ENCODE measurements around the gene LRRC8E. TPM values are rescaled to one million over a fixed set of nuclear protein-coding genes. Genes with fewer than 3 reads are reported as not detected.

Gene LRRC8E
- polyA plus RNA-seq, 1 donor (not counting 4 experiments of a cell fraction or from before 2014, with no cell fraction given) = 13.5 TPM

DNA sequence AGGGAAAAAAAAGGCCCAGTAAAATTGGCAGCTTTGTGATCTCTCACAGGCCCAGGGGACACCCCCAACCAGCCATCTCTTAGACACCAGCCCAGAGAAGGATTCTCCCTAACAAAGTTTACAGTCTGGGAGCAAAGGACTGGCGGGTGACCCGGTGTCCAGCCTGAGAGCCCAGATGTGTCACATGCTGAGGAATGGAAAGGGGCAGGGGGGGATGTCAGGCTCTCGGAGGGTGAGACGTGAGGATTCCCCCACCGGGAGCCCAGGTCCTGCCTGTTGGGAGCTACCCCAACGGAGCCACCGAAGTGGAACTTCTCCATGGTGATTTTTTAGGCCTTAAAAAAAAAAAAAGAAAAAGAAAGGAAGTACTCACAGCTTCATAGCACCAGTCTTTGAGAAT lies 42.5 kb downstream of the LRRC8E start:
- no peaks in the 10 kb centered on the region for H3K27me3 ChIP-seq (ENCODE audit: control insufficient read depth, extremely low read depth, insufficient read depth, low read length)
- H3K27ac ChIP-seq (ENCODE audit: control insufficient read depth, insufficient read depth, low read length) = no peak overlapping the region
- no peak overlapping the region for H3K4me2 ChIP-seq (ENCODE audit: control insufficient read depth, extremely low read depth, insufficient read depth, low read depth, low read length)
- FAIRE-seq (no peak), DNase-seq (ENCODE audit: low read depth, low spot score) (no peak)
- H3K9ac ChIP-seq (ENCODE audit: control insufficient read depth, extremely low read depth, insufficient read depth, low read length) = no peak overlapping the region
- no peak for TF ChIP-seq EZH2 (IDR thresholded peaks at IDR 0.05; ENCODE audit: low read length)
- TF ChIP-seq, protein P1, sequence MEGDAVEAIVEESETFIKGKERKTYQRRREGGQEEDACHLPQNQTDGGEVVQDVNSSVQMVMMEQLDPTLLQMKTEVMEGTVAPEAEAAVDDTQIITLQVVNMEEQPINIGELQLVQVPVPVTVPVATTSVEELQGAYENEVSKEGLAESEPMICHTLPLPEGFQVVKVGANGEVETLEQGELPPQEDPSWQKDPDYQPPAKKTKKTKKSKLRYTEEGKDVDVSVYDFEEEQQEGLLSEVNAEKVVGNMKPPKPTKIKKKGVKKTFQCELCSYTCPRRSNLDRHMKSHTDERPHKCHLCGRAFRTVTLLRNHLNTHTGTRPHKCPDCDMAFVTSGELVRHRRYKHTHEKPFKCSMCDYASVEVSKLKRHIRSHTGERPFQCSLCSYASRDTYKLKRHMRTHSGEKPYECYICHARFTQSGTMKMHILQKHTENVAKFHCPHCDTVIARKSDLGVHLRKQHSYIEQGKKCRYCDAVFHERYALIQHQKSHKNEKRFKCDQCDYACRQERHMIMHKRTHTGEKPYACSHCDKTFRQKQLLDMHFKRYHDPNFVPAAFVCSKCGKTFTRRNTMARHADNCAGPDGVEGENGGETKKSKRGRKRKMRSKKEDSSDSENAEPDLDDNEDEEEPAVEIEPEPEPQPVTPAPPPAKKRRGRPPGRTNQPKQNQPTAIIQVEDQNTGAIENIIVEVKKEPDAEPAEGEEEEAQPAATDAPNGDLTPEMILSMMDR (optimal IDR thresholded peaks at IDR 0.05 in 1 of 3, IDR thresholded peaks at IDR 0.05 in 1 of 3, conservative IDR thresholded peaks at IDR 0.05 in 1 of 3; ENCODE audit: extremely low read depth in 1 of 3, insufficient read depth in 2 of 3, low read length in 3 of 3) = no peak
- H2AFZ ChIP-seq (ENCODE audit: control insufficient read depth, low read length) = no peak overlapping the region
- H4K20me1 ChIP-seq (ENCODE audit: control insufficient read depth, extremely low read depth, insufficient read depth, low read length) = no peaks in the 10 kb centered on the region
- H3K9me3 ChIP-seq (ENCODE audit: control insufficient read depth, low read depth, low read length) = no peaks in the 10 kb centered on the region
- H3K4me1 ChIP-seq (ENCODE audit: control insufficient read depth, extremely low read depth, insufficient read depth, low read length) = peaks cover 27% of the 10 kb centered on the region
- H3K79me2 ChIP-seq (ENCODE audit: control insufficient read depth, insufficient read depth, low read length) = no peaks in the 10 kb centered on the region
- no peak overlapping the region for H3K4me3 ChIP-seq (ENCODE audit: control insufficient read depth in 2 of 3, extremely low read depth in 1 of 3, insufficient read depth in 2 of 3, low read depth in 1 of 3, low read length in 3 of 3)
- H3K36me3 ChIP-seq (ENCODE audit: control insufficient read depth in 2 of 2, extremely low read depth in 1 of 2, insufficient read depth in 2 of 2, low read length in 2 of 2) = peaks cover 31 to 36% of the 10 kb centered on the region in 2 experiments
- dilution Hi-C loops (cut with MboI; ENCODE audit: extremely low pct_ligation_motif_present, low sequenced_read_pairs) = no loop called here
- peaks cover 3% of the 10 kb centered on the region for H3K9me1 ChIP-seq (ENCODE audit: control insufficient read depth, extremely low read depth, insufficient read depth, low read length)

DNA sequence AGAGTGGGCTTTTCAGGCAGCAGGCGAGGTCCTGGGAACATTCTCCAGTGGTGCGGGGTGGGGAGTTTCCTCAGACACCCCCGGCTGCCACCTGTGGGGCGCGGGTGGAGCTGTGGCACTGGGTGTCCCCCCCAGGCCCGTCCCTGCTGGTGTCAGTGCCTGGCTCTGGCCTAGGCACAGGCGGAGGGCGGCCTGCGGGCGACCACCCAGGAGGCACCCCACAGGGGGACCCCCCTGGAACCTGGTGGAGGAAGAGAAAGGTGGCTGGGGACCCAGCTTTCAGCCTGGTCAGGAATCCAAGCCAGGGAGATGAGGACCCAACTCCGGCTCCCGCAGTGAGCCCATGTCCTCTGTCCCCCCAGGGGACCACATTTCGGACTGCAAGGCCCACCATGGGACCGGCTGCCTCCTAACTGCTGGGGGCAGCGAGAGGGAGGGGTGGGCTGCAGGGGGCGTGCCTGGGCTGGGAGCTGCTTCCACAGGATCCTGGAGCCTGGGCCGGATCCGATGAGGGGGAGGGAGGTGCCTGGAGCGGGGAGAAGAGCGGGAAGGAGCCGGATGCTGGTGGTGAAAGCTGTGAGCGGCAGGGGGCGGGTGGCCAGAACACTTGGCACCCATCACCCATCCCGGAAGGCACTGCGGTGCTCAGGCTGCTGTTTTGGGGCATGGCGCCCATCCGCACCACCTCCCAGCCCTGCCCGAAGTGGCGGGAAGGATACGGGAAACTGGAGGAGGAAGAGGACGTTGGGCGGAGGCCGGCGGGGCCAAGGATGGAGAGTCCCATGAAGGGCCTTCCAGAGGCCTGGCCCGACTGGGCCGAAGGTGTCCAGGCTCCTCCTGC lies 43.1 kb downstream of the LRRC8E start:
- H3K4me3 ChIP-seq (ENCODE audit: control insufficient read depth in 2 of 3, extremely low read depth in 1 of 3, insufficient read depth in 2 of 3, low read depth in 1 of 3, low read length in 3 of 3) = no peak overlapping the region
- H3K9ac ChIP-seq (ENCODE audit: control insufficient read depth, extremely low read depth, insufficient read depth, low read length) = no peak overlapping the region
- no peak for DNase-seq (ENCODE audit: low read depth, low spot score)
- H3K36me3 ChIP-seq (ENCODE audit: control insufficient read depth in 2 of 2, extremely low read depth in 1 of 2, insufficient read depth in 2 of 2, low read length in 2 of 2) = peaks cover 31 to 36% of the 10 kb centered on the region in 2 experiments
- no peaks in the 10 kb centered on the region for H3K9me3 ChIP-seq (ENCODE audit: control insufficient read depth, low read depth, low read length)
- dilution Hi-C loops (cut with MboI; ENCODE audit: extremely low pct_ligation_motif_present, low sequenced_read_pairs) = no loop called here
- H3K4me1 ChIP-seq (ENCODE audit: control insufficient read depth, extremely low read depth, insufficient read depth, low read length) = peaks cover 27% of the 10 kb centered on the region
- H3K4me2 ChIP-seq (ENCODE audit: control insufficient read depth, extremely low read depth, insufficient read depth, low read depth, low read length) = no peak overlapping the region
- no peak overlapping the region for H2AFZ ChIP-seq (ENCODE audit: control insufficient read depth, low read length)
- H3K79me2 ChIP-seq (ENCODE audit: control insufficient read depth, insufficient read depth, low read length) = no peaks in the 10 kb centered on the region
- H3K27me3 ChIP-seq (ENCODE audit: control insufficient read depth, extremely low read depth, insufficient read depth, low read length) = no peaks in the 10 kb centered on the region
- H4K20me1 ChIP-seq (ENCODE audit: control insufficient read depth, extremely low read depth, insufficient read depth, low read length) = no peaks in the 10 kb centered on the region
- TF ChIP-seq EZH2 (IDR thresholded peaks at IDR 0.05; ENCODE audit: low read length) = no peak
- TF ChIP-seq, protein P1 (optimal IDR thresholded peaks at IDR 0.05 in 1 of 3, IDR thresholded peaks at IDR 0.05 in 1 of 3, conservative IDR thresholded peaks at IDR 0.05 in 1 of 3; ENCODE audit: extremely low read depth in 1 of 3, insufficient read depth in 2 of 3, low read length in 3 of 3) = no peak
- no peak overlapping the region for H3K27ac ChIP-seq (ENCODE audit: control insufficient read depth, insufficient read depth, low read length)
- FAIRE-seq = no peak
- peaks cover 3% of the 10 kb centered on the region for H3K9me1 ChIP-seq (ENCODE audit: control insufficient read depth, extremely low read depth, insufficient read depth, low read length)

All from keratinocyte (primary cell).